GM18867 (cell line): ENCODE results near the gene ATR.
"Not testable (repeated sequence)": the region's sequence is repeated elsewhere in the genome, so short reads cannot be mapped to it uniquely, and the experiment has no call there.

ENCODE experiments used
- ATAC-seq: cut with Tn5 transposase; IDR thresholded peaks from one replicate; pipeline ENCODE4 v1.9.1; 2021; ENCODE audit warnings: mild to moderate bottlenecking, moderate library complexity; ENCODE audit not compliant: unreplicated experiment

Gene ATR

DNA sequence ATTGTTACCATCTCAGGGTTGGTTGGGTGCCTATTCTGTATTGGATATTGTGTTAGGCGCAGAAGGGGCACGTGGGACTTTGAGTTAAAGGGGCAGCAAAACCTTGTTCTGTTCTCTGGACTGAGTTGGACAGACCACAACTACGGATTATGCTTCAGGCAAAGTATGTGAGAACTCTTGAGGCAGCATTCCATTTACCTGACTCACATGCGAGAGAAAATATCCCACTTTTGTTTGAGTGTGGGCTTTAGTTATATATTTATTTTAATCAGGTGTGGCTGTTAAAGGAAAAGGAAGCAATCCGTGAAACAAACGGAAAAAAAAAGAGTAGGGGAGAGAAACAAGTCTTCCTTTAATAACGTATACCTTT is 17.0 kb upstream of the ATR start:
- ATAC-seq, result no peak

DNA sequence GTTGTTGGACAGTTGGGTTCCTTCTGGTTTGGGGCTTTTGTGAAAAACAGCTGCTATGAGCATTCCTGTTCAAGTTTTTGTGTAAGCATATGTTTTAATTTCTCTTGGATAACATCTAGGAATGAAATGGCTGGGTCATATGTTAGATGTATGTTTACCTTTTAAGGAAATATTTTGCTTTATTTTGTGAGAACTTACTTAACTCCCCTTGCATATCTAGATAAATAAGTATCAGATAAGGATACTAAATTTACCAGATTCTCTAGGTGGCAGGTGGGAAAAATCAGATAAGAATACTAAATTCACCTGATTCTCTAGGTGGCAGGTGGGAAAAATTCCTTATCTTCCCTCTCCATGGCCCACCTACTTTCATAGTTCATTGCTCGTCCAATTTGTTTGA is 16.6 kb upstream of the ATR start:
- no peak for ATAC-seq

DNA sequence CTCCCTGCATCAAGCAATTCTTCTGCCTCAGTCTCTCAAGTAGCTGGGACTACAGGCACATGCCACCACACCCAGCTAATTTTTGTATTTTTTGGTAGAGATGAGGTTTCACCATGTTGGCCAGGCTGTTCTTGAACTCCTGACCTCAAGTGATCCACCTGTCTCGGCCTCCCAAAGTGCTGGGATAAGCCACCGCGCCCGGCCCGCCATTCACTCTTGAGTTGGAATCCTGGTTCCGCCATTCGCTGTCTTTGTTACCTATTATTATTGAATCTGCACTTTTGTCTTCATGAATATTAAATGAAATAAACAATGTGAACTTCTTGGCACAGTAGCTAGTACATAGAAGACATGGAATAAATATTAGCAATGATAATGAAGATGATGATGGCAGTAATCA is 13.7 kb upstream of the ATR start:
- not testable (repeated sequence) for ATAC-seq

DNA sequence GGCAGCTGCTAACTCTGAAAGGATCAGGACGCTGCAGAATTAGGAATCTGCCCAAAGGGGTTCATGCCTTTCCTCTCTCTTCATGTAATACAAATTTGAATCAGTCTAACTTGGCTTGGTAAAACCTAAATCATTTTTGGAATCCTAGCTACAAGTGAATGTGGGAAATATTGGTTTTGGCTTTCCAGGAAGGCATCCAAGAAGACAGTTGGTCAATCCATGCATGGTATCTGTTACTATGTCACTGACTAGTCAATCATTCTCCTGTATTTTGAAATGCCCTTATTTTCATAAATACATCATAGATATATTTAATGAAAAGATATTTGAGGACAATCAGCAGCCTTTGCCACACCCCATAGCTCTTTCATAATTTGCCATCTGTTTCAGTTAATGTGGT is 10.2 kb upstream of the ATR start:
- no peak for ATAC-seq

DNA sequence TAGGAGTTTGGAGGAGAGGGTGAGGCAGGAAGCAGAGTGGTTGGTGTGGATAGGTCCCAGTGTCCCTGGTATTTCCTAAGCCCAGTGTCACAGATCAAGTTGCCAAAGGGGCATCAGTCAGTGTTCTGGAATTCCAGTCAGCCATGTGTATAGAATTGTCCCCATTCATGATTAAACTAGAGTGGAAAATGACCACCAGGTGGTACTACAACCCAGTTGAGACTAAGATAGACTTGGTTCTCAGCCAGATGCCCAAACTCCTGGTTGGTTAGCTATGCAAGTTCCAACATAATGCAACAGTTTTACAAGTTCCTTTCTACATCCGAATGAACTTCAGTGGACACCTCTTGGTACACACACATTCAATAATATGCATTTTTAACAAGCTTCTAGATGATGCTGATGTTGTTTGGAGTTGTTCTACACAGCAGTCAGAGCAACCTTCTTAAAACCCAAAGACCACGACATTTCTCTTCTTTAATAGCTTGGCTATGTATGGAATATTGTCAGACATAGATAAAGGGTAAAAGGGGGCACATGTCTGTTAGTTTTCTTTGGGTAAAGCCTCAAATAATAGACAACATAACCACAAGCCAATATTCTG is 8.4 kb upstream of the ATR start:
- ATAC-seq, result peak; percentile 78

DNA sequence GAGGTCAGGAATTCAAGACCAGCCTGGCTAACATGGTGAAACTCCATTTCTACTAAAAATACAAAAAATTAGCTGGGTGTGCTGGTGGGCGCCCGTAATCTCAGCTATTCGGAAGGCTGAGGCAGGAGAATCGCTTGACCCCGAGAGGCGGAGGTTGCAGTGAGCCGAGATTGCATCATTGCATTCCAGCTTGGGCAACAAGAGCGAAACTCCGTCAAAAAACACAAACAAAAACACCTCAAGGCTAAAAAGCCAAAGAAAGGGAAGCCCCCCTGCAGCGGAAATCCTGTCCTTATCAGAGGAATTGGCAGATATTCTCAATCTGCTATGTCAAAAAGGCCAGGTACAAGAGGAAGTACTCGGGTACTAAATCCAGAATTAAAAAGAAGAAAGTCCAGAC is 2.5 kb upstream of the ATR start:
- ATAC-seq, result not testable (repeated sequence)

DNA sequence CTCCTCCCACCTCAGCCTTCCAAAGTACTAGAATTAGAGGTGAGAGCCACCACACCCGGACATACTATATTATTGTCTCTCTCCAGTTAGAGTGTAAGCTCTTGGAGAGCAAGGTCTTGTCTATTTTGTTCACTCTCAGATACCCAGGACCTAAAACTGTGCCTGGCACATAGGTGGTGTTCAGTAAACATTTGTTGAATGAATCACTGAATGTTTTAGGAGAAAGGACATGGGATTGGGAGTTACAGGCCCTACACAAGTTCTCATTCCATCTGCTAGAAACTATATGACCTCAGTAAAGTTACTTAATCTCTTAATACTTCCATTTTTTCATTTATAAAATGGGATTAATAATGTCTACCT is 1.5 kb upstream of the ATR start:
- no peak for ATAC-seq

DNA sequence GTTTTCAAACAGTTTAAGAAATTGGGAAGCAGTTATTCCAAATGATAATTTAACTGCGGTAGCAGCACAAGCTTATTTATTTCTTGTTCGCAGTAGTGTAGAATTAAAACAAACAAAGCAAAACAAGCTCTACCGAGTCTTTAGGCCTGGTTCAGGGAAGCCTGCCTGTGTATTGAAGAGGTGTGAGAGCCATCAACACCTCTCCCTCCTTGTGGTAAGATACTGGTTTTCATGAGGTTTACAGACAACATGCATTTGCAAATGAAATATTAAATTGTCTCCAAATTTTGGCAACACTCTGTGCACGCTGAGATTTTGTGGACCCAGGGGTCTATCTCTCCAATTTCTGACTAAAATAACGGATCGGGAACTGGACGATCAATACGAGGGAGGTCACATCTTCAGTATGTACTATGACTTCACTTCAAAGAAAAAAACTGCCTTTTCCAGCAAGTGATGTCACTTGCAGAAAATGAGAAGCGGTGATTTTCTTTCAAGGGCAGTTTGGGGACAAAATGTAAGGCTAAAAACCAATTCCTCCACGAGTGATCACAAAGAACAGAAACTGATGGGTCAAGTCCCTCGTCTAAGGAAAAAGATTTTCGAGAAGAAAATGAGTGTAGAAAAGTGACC is 721 bp downstream of the ATR start:
- ATAC-seq, result no peak

DNA sequence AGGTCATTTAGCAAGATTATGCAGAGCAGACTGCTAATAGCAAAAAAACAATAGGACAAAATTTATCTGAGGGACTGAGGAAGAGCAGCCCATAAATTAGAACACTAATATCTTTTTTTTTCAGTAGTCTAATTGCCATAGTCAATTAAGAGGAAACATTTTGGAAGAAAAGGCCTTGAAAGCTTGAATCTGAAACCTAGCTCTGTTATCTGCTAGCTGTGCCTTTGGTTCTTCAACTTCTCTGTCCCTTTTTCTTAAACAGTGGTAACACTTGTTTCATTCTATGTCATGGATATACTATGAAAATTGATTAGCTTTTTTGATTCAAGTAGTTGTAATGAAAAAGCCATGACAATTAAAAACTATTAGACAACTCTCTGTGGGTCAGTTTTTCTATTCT is 1.7 kb downstream of the ATR start:
- no peak for ATAC-seq

DNA sequence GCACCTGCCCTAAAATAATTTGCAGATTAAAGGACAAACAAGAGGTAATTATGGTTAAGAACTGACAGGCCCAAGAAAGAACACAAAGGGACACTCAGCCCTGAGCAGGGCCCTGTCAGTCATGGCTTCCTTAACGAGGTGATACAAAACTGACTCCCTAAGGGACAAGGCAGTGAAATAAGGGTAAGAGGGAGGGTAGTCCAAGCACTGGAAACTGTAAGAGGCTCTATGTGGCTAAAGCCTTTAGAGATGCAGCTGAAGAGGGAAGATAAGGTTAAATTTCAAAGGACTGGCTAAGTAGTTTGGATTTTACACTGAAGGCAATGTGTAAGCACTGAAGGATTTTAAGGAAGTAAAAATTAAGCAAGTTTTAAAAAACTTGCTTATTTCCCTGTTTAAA is 3.9 kb downstream of the ATR start:
- no peak for ATAC-seq

DNA sequence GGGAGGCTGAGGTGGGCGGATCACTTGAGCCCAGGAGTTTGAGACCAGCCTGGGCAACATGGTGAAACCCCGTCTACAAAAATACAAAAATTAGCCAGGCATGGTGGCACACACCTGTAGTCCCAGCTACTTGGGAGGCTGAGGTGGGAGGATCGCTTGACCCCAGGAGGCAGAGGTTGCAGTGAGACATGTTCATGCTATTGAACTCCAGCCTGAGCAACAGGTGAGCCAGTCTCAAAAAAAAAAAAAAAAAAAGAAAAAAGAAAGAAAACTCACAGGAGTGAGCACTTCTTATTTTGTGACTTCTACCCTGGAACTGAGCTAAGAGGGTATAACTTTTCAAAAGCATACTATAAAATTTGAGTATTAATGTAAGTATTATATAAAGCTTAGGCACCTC is 4.3 kb downstream of the ATR start:
- ATAC-seq, result not testable (repeated sequence)

DNA sequence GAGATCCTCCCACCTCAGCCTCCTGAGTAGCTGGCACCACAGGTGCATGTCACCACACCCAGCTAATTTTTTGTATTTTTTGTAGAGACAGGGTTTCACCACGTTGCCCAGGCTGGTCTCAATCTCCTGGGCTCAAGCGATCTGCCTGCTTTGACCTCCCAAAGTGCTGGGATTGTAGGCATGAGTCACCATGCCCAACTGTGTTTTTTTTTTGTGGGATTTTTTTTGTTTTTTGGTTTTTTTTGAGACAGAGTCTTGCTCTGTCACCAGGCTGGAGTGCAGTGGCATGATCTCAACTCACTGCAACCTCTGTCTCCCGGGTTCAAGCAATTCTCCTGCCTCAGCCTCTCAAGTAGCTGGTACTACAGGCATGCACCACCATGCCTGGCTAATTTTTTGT is 9.1 kb downstream of the ATR start:
- not testable (repeated sequence) for ATAC-seq

DNA sequence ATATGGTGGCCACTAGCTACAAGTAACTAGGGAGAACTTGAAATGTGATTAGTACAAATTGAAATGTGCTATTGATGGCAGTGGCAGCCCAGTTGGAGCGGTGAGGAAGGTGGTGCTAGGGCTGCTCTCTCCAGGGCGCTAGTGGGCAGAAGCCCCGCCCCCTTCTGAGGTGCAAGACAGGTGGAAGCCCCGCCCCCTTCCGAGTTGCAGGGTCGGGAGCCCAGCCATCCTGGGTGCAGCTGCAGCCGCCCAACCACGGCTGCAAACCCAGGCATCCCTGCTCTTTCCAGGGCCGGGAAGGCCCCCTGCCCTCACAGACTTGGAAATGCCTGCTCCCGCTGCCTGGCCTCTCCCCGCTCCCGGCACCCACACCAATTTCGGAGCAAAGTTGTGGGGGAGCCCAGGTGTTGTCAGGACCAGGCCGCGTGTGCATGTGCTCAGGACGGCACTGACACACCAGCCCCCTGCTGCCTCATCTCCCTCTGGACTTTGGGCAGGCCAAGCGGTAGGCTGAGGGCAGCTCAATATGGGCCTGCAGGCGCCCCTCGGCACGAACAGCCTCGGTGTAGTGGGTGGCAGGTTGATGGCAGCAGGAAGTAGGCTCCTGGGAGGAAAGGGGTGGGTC is 10.0 kb downstream of the ATR start:
- no peak for ATAC-seq

DNA sequence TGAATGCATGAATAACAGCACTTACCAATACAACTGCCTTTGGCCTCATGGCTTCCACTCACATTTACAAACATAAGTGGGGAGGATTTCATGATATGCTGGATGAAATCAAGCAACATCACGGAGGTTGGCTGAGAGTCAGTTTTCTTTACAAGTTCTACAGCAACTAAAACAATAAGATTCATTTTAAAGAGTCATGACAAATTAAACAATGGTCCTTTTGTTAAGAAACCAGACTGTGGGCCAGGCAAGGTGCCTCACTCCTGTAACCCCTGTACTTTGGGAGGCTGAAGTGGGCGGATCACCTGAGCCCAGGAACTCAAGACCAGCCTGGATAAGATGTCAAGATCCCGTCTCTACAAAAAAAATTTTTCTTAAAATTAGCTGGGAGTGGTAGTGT is 12.4 kb downstream of the ATR start:
- ATAC-seq, result no peak

DNA sequence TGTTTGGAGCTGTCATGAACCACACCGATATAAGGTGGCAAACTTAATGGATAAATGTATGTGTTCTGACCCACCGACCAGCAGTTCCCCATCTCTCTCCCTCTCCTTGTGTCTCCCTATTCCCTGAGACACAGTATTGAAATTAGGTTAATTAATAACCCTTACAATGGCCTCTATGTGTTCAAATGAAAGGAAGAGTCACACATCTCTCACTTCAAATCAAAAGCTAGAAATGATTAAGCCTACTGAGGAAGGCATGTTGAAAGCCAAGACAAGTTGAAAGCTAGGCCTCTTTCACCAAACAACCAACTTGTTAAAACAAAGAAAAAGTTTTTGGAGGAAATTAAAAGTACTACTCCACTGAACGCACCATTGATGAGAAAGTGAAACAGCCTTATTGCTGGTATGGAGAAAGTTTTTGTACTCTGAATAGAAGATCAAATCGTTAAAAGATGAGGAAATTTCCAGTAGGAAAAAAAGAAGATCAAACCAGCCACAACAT is 15.0 kb downstream of the ATR start:
- no peak for ATAC-seq

DNA sequence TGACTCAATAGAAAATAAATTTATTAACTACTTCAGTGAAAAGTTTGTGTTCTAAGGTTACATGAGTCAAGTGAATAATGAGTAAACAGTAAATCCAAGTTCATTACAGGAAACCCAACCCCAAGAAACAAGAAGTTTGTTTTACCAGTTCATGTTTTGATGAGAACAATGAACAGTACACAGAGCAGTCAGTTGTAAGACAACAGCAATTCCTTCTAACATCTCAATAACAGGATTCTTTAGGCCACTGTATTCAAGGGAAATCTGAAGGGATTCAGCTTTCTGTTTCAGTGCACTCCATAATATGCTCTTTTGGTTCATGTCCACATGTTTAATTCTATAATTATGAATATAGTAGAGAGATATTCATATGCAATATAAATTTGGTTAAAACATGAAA is 18.4 kb downstream of the ATR start:
- ATAC-seq, result no peak

DNA sequence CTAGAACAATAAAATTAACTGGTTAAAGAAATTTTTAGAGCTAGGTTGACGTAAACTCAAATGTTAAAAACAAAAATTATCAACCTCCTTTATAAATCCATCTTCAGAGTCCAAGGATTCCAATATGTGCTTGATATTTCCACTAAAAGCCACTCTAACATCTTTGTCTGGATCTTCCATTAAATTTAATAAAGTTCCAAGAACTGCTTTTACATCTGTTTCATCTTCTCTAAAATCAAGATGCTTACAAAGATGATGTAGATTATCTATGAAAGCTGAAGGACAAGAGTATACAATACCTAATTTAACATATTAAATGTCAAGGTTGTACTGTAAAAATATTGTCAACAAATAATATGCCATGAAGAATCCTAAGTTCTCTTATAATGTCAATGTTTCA is 24.8 kb downstream of the ATR start:
- ATAC-seq, result no peak

DNA sequence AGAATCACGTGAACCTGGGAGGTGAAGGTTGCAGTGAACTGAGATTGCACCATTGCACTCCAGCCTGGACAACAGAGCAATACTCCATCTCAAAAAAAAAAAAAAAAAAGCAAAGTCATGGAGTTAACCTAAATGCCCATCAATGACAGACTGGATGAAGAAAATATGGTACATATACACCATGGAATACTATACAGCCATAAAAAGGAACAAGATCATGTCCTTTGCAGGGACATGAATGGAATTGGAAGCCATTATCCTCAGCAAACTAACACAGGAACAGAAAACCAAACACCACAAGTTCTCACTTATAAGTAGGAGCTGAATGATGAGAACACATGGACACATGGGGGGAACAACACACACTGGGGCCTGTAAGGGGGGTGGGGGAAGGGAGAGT is 26.0 kb downstream of the ATR start:
- ATAC-seq, result not testable (repeated sequence)

DNA sequence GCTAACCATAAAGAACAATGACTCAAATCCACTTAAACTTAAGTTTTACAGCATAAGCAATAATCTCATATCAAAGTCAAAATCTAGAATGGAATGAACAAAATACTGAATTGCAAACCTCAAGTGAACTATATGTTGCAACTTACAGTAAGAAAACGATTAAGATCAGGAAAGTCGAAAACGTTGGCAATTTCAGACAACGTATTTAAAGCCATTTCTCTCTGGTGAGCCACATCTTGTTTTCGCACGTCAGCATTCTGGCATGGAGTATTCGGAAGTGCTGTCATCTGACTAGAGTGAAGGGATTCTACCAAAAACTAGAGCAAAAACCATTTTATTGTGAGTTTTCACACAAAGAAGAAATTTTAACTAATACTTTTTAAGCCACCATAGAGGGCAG is 28.5 kb downstream of the ATR start:
- no peak for ATAC-seq

DNA sequence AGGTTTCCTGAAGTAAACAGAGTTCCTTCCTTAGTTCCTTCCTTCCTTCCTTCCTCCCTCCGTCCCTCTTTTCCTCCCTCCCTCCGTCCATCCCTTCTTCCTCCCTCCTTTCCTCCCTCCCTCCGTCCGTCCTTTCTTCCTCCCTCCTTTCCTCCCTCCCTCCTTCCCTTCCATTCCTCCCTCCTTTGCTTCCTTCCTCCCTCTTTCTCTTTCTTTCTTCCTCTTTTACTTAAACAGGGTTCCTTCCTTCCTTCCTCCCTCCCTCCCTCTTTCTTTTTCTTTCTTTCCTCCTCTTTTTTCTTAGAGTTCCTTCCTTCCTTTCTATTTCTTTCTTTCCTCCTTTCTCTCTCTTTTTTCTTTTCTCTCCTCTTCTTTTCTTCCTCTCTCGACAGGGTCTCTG is 35.2 kb downstream of the ATR start:
- no peak for ATAC-seq

DNA sequence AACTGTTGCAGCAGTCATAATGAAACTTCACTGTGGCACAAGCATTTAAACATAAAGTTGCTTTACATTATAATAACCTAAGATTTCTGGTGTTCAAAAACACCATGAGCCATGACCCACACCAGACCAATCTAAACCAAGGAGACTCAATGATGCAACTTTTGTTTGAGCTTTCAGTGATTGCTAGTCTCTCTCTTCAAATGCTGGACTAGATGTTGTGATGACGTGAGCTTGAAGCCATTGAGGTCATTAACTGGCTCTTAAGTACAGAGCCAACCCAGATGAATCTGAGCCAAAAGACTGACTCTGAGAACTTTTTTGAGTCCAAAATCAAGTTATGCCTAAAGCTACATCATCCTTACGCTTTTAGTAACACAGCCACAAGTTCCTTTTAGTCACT is 36.5 kb downstream of the ATR start:
- no peak for ATAC-seq

DNA sequence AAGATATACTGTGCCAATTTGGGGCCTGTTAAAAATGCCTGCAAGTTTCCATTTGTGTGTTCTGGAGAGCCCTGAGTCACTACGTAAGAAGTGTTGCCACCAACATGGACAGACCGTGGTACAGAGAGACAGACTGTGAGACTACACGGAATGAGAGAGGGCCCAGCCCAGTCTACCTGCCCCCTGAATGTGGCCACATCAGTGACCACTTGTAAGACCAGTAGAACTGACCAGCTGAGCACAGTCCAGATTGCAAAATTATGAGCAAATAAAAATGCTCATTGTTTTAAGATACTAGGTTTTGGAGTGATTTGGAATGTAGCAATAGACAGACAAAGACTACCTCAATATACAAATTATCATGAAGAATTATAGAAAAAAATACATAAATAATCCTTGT is 42.0 kb downstream of the ATR start:
- ATAC-seq, result no peak

DNA sequence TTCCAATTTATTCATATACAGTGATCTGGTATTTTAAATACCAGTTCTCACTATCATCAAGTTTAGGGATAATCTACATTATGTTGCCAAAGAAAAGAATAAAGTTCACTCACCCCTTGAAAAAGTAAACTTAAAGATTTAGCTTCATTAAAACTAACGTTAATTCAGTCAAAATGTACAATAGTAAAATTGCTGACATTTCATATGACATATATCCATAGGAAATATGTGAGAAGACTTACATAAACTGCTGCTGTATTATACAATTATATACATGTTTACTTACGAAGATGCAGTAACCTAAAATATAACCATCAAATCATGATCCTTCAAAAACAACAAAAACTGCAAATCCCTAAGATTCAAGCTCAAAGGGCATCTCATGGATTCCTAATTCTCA is 44.0 kb downstream of the ATR start:
- no peak for ATAC-seq
